WTC11 (cell line): Measurements from ENCODE around the gene RASGRF2. TPM values are rescaled to one million over a fixed set of nuclear protein-coding genes. Genes with fewer than 3 reads are reported as not detected.

Experiments used
- ATAC-seq: fragments of 200-7000 bp; cut with Tn5 transposase; 2 replicates; pipeline ENCODE4 v1.10.0; 2021; ENCODE audit warnings: mild to moderate bottlenecking, moderate library complexity
- CTCF ChIA-PET: fragments of 300-600 bp; sonication (Branson Sonifier 250); formaldehyde crosslinking; loops from one replicate; lab custom pipeline; 2021; ENCODE audit warnings: antibody characterized with exemption; lab: Charles Lee
- POLR2A ChIA-PET: fragments of 350-600 bp; sonication (Branson Sonifier 250); formaldehyde crosslinking; loops from one replicate; lab custom pipeline; 2021; ENCODE audit warnings: antibody characterized with exemption; lab: Charles Lee
- DNase-seq: peaks from one replicate; pipeline ENCODE4 v3.0.0; 2021; ENCODE audit warnings: low spot score
- H3K27ac Mint-ChIP-seq: 2 replicates; pipeline ENCODE4 v1.8.0; 2021; ENCODE audit warnings: mixed read lengths
- H3K27me3 Mint-ChIP-seq: 2 replicates; pipeline ENCODE4 v1.8.0; 2021; ENCODE audit warnings: low read depth, mild to moderate bottlenecking, moderate library complexity, mixed read lengths
- H3K36me3 Mint-ChIP-seq: 2 replicates; pipeline ENCODE4 v1.8.0; 2021; ENCODE audit warnings: mixed read lengths
- H3K4me1 Mint-ChIP-seq: 2 replicates; pipeline ENCODE4 v1.8.0; 2022; ENCODE audit warnings: mixed read lengths
- H3K4me3 Mint-ChIP-seq: 2 replicates; pipeline ENCODE4 v1.8.0; 2021; ENCODE audit warnings: mild to moderate bottlenecking, moderate library complexity, mixed read lengths
- H3K9me3 Mint-ChIP-seq: 2 replicates; pipeline ENCODE4 v1.8.0; 2021; ENCODE audit warnings: mixed read lengths
- CBFB ChIP-seq: sonication (generic); formaldehyde crosslinking; IDR thresholded peaks from 2 replicates; pipeline ENCODE4 v1.8.1; 2022; ENCODE audit warnings: mild to moderate bottlenecking, low read depth, missing genetic modification reagents
- FOXP1 ChIP-seq: sonication (generic); formaldehyde crosslinking; IDR thresholded peaks from 2 replicates; pipeline ENCODE4 v1.8.0; 2022; ENCODE audit warnings: missing genetic modification reagents, mild to moderate bottlenecking, moderate library complexity, borderline replicate concordance
- GRHL2 ChIP-seq: fragments of 250-450 bp; sonication (Bioruptor Pico); IDR thresholded peaks from 2 replicates; pipeline ENCODE4 v1.8.0; 2022; ENCODE audit warnings: mild to moderate bottlenecking, moderate library complexity; ENCODE audit not compliant: insufficient replicate concordance, severe bottlenecking
- OVOL2 ChIP-seq: fragments of 250-450 bp; sonication (Bioruptor Pico); IDR thresholded peaks from 2 replicates; pipeline ENCODE4 v1.9.0; 2021; ENCODE audit warnings: mild to moderate bottlenecking, borderline replicate concordance
- RELA ChIP-seq: sonication (generic); formaldehyde crosslinking; IDR thresholded peaks from 2 replicates; pipeline ENCODE4 v1.8.1; 2022; ENCODE audit warnings: missing genetic modification reagents, mild to moderate bottlenecking, borderline replicate concordance
- ZNF263 ChIP-seq: sonication (generic); formaldehyde crosslinking; IDR thresholded peaks from 2 replicates; pipeline ENCODE4 v1.8.1; 2022; ENCODE audit warnings: low read depth, mild to moderate bottlenecking, moderate library complexity, missing genetic modification reagents
- ZNF416 ChIP-seq: fragments of 250-450 bp; sonication (Bioruptor Pico); IDR thresholded peaks from 2 replicates; pipeline ENCODE4 v1.9.0; 2021; ENCODE audit warnings: mild to moderate bottlenecking, inconsistent platforms
- total RNA-seq: library from RNA; stranded (reverse); gene quantifications from 3 replicates; pipeline ENCODE4 v1.2.3, GENCODE V29; 2021
- TF ChIP-seq, protein P1 (sequence below): fragments of 250-450 bp; sonication (Bioruptor Pico); IDR thresholded peaks from 2 replicates; pipeline ENCODE4 v1.9.0; 2021; ENCODE audit warnings: moderate library complexity, mild to moderate bottlenecking, inconsistent platforms, borderline replicate concordance
- TF ChIP-seq, protein P2 (sequence below): sonication (generic); formaldehyde crosslinking; IDR thresholded peaks from 2 replicates; pipeline ENCODE4 v1.8.0; 2022; ENCODE audit warnings: mild to moderate bottlenecking, missing genetic modification reagents
- TF ChIP-seq, protein P3 (sequence below): sonication (generic); formaldehyde crosslinking; IDR thresholded peaks from 2 replicates; pipeline ENCODE4 v1.8.1; 2022; ENCODE audit warnings: low read depth, missing genetic modification reagents, borderline replicate concordance
- TF ChIP-seq, protein P4 (sequence below): sonication (generic); formaldehyde crosslinking; IDR thresholded peaks from 2 replicates; pipeline ENCODE4 v1.8.1; 2023; ENCODE audit warnings: mild to moderate bottlenecking, moderate library complexity, missing genetic modification reagents
- TF ChIP-seq, protein P5 (sequence below): sonication (generic); formaldehyde crosslinking; IDR thresholded peaks from 2 replicates; pipeline ENCODE4 v1.8.1; 2022; ENCODE audit warnings: low read depth, mild to moderate bottlenecking, moderate library complexity, missing genetic modification reagents, borderline replicate concordance
- TF ChIP-seq, protein P6 (sequence below): sonication (generic); formaldehyde crosslinking; IDR thresholded peaks from 2 replicates; pipeline ENCODE4 v1.8.1; 2023; ENCODE audit warnings: mild to moderate bottlenecking, missing genetic modification reagents, moderate library complexity
- TF ChIP-seq, protein P7 (sequence below): fragments of 200-600 bp; IDR thresholded peaks from 2 replicates; pipeline ENCODE4 v1.8.0; 2022; ENCODE audit warnings: antibody characterized with exemption
- TF ChIP-seq, protein P8 (sequence below): sonication (generic); formaldehyde crosslinking; IDR thresholded peaks from 2 replicates; pipeline ENCODE4 v1.8.0; 2023; ENCODE audit warnings: missing genetic modification reagents

The RASGRF2 gene
- total RNA-seq, 1 experiment from 2014 or later = 17.6 TPM

DNA sequence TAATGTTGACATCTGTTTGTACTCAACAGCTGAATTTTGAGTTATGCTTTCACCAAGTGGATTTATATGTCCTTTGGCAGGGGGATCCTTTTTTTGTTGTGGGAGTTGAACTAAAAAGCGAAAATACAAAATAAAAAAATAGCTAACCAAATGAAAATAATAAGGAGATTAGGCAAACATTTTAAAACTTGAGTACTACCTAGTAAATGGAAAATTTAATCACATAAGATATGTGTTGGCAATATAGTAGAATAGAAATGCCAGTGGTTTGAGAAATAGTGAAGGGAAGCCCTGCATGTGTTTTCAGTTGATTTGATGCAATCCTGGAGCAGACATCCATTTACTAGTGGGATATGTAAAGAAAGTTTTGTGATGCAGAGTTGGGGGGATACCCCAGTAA lies 98.0 kb downstream of the RASGRF2 start (continued):
- TF ChIP-seq, protein P1, sequence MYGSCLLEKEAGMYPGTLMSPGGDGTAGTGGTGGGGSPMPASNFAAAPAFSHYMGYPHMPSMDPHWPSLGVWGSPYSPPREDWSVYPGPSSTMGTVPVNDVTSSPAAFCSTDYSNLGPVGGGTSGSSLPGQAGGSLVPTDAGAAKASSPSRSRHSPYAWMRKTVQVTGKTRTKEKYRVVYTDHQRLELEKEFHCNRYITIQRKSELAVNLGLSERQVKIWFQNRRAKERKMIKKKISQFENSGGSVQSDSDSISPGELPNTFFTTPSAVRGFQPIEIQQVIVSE (CRISPR knock-in tag) = no peak
- TF ChIP-seq, protein P2, sequence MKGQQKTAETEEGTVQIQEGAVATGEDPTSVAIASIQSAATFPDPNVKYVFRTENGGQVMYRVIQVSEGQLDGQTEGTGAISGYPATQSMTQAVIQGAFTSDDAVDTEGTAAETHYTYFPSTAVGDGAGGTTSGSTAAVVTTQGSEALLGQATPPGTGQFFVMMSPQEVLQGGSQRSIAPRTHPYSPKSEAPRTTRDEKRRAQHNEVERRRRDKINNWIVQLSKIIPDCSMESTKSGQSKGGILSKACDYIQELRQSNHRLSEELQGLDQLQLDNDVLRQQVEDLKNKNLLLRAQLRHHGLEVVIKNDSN (CRISPR knock-in tag) = no peak

DNA sequence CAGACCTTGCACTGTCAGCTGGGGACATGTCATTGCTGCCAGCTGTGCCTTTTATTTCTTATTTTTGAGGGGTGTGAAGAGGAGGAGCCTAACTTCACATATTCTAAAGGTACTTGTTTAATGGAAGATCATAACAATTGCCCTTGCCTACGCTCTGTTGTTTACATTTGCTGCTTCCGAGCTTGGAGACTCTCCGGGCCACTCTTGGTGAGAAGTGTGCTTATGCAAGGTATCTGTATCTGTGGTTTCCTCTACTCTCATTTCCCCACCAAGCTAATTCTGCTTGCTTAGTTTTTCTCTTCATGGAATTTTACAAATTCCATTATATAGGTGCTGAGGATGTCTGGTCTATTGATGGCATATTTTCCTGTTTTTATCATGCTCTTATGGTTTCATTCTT lies 105.3 kb downstream of the RASGRF2 start:
- TF ChIP-seq, protein P3, sequence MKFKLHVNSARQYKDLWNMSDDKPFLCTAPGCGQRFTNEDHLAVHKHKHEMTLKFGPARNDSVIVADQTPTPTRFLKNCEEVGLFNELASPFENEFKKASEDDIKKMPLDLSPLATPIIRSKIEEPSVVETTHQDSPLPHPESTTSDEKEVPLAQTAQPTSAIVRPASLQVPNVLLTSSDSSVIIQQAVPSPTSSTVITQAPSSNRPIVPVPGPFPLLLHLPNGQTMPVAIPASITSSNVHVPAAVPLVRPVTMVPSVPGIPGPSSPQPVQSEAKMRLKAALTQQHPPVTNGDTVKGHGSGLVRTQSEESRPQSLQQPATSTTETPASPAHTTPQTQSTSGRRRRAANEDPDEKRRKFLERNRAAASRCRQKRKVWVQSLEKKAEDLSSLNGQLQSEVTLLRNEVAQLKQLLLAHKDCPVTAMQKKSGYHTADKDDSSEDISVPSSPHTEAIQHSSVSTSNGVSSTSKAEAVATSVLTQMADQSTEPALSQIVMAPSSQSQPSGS (CRISPR knock-in tag) = no peak
- TF ChIP-seq, protein P4, sequence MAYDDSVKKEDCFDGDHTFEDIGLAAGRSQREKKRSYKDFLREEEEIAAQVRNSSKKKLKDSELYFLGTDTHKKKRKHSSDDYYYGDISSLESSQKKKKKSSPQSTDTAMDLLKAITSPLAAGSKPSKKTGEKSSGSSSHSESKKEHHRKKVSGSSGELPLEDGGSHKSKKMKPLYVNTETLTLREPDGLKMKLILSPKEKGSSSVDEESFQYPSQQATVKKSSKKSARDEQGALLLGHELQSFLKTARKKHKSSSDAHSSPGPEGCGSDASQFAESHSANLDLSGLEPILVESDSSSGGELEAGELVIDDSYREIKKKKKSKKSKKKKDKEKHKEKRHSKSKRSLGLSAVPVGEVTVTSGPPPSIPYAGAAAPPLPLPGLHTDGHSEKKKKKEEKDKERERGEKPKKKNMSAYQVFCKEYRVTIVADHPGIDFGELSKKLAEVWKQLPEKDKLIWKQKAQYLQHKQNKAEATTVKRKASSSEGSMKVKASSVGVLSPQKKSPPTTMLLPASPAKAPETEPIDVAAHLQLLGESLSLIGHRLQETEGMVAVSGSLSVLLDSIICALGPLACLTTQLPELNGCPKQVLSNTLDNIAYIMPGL = no peak
- CTCF ChIA-PET = interaction anchor here (0.8 kb wide), 1 partner anchor 43 kb away, joined by 3 read pairs; no protein-coding TSS in a partner anchor

DNA sequence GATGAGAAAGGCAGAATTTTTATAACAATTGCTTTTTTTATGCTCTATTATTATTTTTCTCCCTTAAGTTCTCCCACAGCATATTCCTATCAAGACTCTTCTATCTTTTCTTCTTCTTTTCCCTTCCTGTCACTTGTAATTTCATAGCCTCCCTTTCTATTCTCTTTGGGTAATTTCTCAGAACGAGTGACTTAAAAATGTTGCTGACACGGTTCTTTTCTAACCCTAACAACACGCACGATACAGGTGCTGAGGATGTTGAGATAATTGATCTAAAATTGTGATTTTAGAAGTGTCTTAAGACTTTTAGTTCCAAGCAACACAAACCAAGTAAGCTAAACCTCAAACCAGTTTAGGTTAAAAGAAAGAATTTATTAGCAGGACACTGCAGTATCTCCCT lies 105.9 kb downstream of the RASGRF2 start:
- CTCF ChIA-PET = no interaction called here
- no peak for TF ChIP-seq GRHL2 (CRISPR knock-in tag)
- TF ChIP-seq, protein P5, sequence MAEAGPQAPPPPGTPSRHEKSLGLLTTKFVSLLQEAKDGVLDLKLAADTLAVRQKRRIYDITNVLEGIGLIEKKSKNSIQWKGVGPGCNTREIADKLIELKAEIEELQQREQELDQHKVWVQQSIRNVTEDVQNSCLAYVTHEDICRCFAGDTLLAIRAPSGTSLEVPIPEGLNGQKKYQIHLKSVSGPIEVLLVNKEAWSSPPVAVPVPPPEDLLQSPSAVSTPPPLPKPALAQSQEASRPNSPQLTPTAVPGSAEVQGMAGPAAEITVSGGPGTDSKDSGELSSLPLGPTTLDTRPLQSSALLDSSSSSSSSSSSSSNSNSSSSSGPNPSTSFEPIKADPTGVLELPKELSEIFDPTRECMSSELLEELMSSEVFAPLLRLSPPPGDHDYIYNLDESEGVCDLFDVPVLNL (CRISPR knock-in tag) = no peak
- TF ChIP-seq, all 79 proteins: peak for 0
- POLR2A ChIA-PET = no interaction called here
- no peak for DNase-seq
- H3K4me1 Mint-ChIP-seq = peaks cover 16% of the 10 kb centered on the region
- no peaks in the 10 kb centered on the region for H3K27me3 Mint-ChIP-seq
- ATAC-seq = no peak
- peaks cover 6% of the 10 kb centered on the region for H3K36me3 Mint-ChIP-seq
- H3K9me3 Mint-ChIP-seq = peaks cover 8% of the 10 kb centered on the region
- H3K4me3 Mint-ChIP-seq = no peak overlapping the region
- H3K27ac Mint-ChIP-seq = no peak overlapping the region

More for the DNA sequence above, 105.3 kb downstream of the RASGRF2 start:
- H3K27ac Mint-ChIP-seq = 0 out of 2 replicates have a peak overlapping the region, but pooled peaks have one; percentile 1
- peaks cover 6% of the 10 kb centered on the region for H3K36me3 Mint-ChIP-seq
- DNase-seq (no peak), ATAC-seq (no peak; the same call in 1 of the 2 replicates)
- POLR2A ChIA-PET = no interaction called here
- no peak overlapping the region for H3K4me3 Mint-ChIP-seq
- no peaks in the 10 kb centered on the region for H3K27me3 Mint-ChIP-seq
- peaks cover 16% of the 10 kb centered on the region for H3K4me1 Mint-ChIP-seq
- peaks cover 8% of the 10 kb centered on the region for H3K9me3 Mint-ChIP-seq

DNA sequence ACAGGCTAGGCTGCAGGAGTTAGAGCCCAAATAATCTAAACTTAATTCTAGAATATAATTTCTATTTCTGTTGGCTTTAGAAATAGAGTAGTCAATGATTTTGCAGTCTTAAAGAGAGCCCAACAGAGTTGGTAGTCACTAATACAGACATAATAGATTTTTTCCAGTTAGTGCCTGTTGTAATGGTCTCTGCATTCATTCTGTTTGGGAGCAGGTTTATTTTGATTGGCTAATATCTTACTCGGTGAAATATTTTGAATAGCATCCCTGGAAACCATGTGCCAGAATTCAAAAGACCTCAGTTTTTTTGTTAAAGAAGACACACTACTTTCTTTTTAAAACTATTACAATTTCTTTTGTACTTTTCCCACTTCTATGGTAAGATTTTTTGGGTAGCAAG lies 107.2 kb downstream of the RASGRF2 start:
- POLR2A ChIA-PET = no interaction called here
- Mint-ChIP-seq H3K4me3 (no peak overlapping the region), H3K27me3 (no peaks in the 10 kb centered on the region), H3K4me1 (peaks cover 16% of the 10 kb centered on the region), H3K36me3 (peaks cover 6% of the 10 kb centered on the region), H3K9me3 (peaks cover 8% of the 10 kb centered on the region), H3K27ac (no peak overlapping the region)
- DNase-seq (no peak), ATAC-seq (no peak)
- TF ChIP-seq, protein P6, sequence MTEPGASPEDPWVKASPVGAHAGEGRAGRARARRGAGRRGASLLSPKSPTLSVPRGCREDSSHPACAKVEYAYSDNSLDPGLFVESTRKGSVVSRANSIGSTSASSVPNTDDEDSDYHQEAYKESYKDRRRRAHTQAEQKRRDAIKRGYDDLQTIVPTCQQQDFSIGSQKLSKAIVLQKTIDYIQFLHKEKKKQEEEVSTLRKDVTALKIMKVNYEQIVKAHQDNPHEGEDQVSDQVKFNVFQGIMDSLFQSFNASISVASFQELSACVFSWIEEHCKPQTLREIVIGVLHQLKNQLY (CRISPR knock-in tag) = no peak
- no peak for TF ChIP-seq FOXP1
- TF ChIP-seq OVOL2 (CRISPR knock-in tag) = no peak
- TF ChIP-seq, protein P7, sequence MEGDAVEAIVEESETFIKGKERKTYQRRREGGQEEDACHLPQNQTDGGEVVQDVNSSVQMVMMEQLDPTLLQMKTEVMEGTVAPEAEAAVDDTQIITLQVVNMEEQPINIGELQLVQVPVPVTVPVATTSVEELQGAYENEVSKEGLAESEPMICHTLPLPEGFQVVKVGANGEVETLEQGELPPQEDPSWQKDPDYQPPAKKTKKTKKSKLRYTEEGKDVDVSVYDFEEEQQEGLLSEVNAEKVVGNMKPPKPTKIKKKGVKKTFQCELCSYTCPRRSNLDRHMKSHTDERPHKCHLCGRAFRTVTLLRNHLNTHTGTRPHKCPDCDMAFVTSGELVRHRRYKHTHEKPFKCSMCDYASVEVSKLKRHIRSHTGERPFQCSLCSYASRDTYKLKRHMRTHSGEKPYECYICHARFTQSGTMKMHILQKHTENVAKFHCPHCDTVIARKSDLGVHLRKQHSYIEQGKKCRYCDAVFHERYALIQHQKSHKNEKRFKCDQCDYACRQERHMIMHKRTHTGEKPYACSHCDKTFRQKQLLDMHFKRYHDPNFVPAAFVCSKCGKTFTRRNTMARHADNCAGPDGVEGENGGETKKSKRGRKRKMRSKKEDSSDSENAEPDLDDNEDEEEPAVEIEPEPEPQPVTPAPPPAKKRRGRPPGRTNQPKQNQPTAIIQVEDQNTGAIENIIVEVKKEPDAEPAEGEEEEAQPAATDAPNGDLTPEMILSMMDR = no peak
- TF ChIP-seq, protein P2 (CRISPR knock-in tag) = no peak
- no peak for TF ChIP-seq ZNF263 (CRISPR knock-in tag)
- TF ChIP-seq RELA (CRISPR knock-in tag) = no peak
- no peak for TF ChIP-seq CBFB
- TF ChIP-seq, protein P8, sequence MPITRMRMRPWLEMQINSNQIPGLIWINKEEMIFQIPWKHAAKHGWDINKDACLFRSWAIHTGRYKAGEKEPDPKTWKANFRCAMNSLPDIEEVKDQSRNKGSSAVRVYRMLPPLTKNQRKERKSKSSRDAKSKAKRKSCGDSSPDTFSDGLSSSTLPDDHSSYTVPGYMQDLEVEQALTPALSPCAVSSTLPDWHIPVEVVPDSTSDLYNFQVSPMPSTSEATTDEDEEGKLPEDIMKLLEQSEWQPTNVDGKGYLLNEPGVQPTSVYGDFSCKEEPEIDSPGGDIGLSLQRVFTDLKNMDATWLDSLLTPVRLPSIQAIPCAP (CRISPR knock-in tag) = no peak
- no peak for TF ChIP-seq ZNF416 (CRISPR knock-in tag)
- CTCF ChIA-PET = no interaction called here
